ENCODE results near the gene NR2F2. TPM values are rescaled to one million over a fixed set of nuclear protein-coding genes. Genes with fewer than 3 reads are reported as not detected.

Gene NR2F2
- total and polyA plus RNA-seq, 2 donors (not counting 1 experiment from before 2014, with no cell fraction given), result not detected

GRCh38 chr15:96285305-96285704 is 45.2 kb upstream of the NR2F2 start:
- DNase-seq (no peak), ATAC-seq (ENCODE audit: low read depth) (no peak)
- H3K27ac Mint-ChIP-seq, result no peak overlapping the region
- intact Hi-C loops (cut with micrococcal nuclease), result no loop called here
- WGBS (ENCODE audit: insufficient coverage), result 70% methylated on average over 10 of the region's 11 CpGs
- Histone ChIP-seq H2AFZ (ENCODE audit: insufficient read depth, low read depth, low read length, poor library complexity, severe bottlenecking) (no peak overlapping the region), H3K36me3 (replicated peaks in 1 of 2; ENCODE audit: control extremely low read depth in 1 of 2, control insufficient read depth in 1 of 2, extremely low read depth in 1 of 2, insufficient read depth in 2 of 2, low read length in 1 of 2) (no peaks in the 10 kb centered on the region), H3K27ac (ENCODE audit: low read length in 2 of 2) (no peak overlapping the region), H3K9ac (ENCODE audit: low read length) (no peak overlapping the region), H4K20me1 (ENCODE audit: control insufficient read depth, insufficient read depth, low read length, poor library complexity, severe bottlenecking) (no peaks in the 10 kb centered on the region), H3K27me3 (replicated peaks in 1 of 4; ENCODE audit: control extremely low read depth in 1 of 4, control insufficient read depth in 3 of 4, insufficient read depth in 4 of 4, low read length in 3 of 4) (no peaks in the 10 kb centered on the region), H3K4me2 (replicated peaks; ENCODE audit: low read depth, low read length, poor library complexity, severe bottlenecking) (no peak overlapping the region), H3K79me2 (ENCODE audit: control insufficient read depth, insufficient read depth, low read length) (no peaks in the 10 kb centered on the region), H3K4me3 (ENCODE audit: control extremely low read depth in 1 of 5, extremely low read depth in 1 of 5, insufficient read depth in 1 of 5, low read depth in 2 of 5, low read length in 4 of 5) (no peak overlapping the region), H3K4me1 (ENCODE audit: control insufficient read depth in 2 of 2, insufficient read depth in 2 of 2, low read length in 2 of 2) (no peaks in the 10 kb centered on the region), H3K9me3 (ENCODE audit: control extremely low read depth in 1 of 3, control insufficient read depth in 2 of 3, insufficient read depth in 1 of 3, low read length in 2 of 3) (peaks cover 0 to 14% (median 0%) of the 10 kb centered on the region in 3 donors)
- H3K9me3 Mint-ChIP-seq (ENCODE audit: insufficient read depth), result peaks cover 7% of the 10 kb centered on the region
- CTCF ChIA-PET, result no interaction called here
- no peak overlapping the region for H3K4me3 Mint-ChIP-seq
- POLR2A ChIA-PET, result no interaction called here
- H3K27me3 Mint-ChIP-seq, result peaks cover 4% of the 10 kb centered on the region
- no peaks in the 10 kb centered on the region for H3K4me1 Mint-ChIP-seq
- TF ChIP-seq CTCF (IDR thresholded peaks at IDR 0.05) (no peak), EZH2 (IDR thresholded peaks at IDR 0.05; ENCODE audit: borderline replicate concordance, insufficient read depth, low read depth, low read length, poor library complexity, severe bottlenecking) (no peak)

- intact Hi-C loops (cut with micrococcal nuclease), result no loop called here
- Mint-ChIP-seq H3K27ac (no peak overlapping the region), H3K4me3 (no peak overlapping the region), H3K9me3 (ENCODE audit: insufficient read depth) (peaks cover 7% of the 10 kb centered on the region), H3K27me3 (peaks cover 4% of the 10 kb centered on the region), H3K4me1 (no peaks in the 10 kb centered on the region)
- CTCF ChIA-PET, result no interaction called here
- no peak for ATAC-seq (ENCODE audit: low read depth)
- DNase-seq, result no peak
- Histone ChIP-seq H3K27ac (ENCODE audit: low read length in 2 of 2) (no peak overlapping the region), H3K36me3 (replicated peaks in 1 of 2; ENCODE audit: control extremely low read depth in 1 of 2, control insufficient read depth in 1 of 2, extremely low read depth in 1 of 2, insufficient read depth in 2 of 2, low read length in 1 of 2) (no peaks in the 10 kb centered on the region), H3K9me3 (ENCODE audit: control extremely low read depth in 1 of 3, control insufficient read depth in 2 of 3, insufficient read depth in 1 of 3, low read length in 2 of 3) (peaks cover 0 to 14% (median 0%) of the 10 kb centered on the region in 3 donors), H2AFZ (ENCODE audit: insufficient read depth, low read depth, low read length, poor library complexity, severe bottlenecking) (no peak overlapping the region), H3K9ac (ENCODE audit: low read length) (no peak overlapping the region), H3K4me2 (replicated peaks; ENCODE audit: low read depth, low read length, poor library complexity, severe bottlenecking) (no peak overlapping the region), H4K20me1 (ENCODE audit: control insufficient read depth, insufficient read depth, low read length, poor library complexity, severe bottlenecking) (no peaks in the 10 kb centered on the region), H3K27me3 (replicated peaks in 1 of 4; ENCODE audit: control extremely low read depth in 1 of 4, control insufficient read depth in 3 of 4, insufficient read depth in 4 of 4, low read length in 3 of 4) (no peaks in the 10 kb centered on the region), H3K79me2 (ENCODE audit: control insufficient read depth, insufficient read depth, low read length) (no peaks in the 10 kb centered on the region), H3K4me3 (ENCODE audit: control extremely low read depth in 1 of 5, extremely low read depth in 1 of 5, insufficient read depth in 1 of 5, low read depth in 2 of 5, low read length in 4 of 5) (no peak overlapping the region), H3K4me1 (ENCODE audit: control insufficient read depth in 2 of 2, insufficient read depth in 2 of 2, low read length in 2 of 2) (no peaks in the 10 kb centered on the region)
- TF ChIP-seq CTCF (IDR thresholded peaks at IDR 0.05), result no peak
- TF ChIP-seq EZH2 (IDR thresholded peaks at IDR 0.05; ENCODE audit: borderline replicate concordance, insufficient read depth, low read depth, low read length, poor library complexity, severe bottlenecking), result no peak
- 73% methylated on average over 12 of the region's 18 CpGs for WGBS (ENCODE audit: insufficient coverage)
- POLR2A ChIA-PET, result no interaction called here
These were observed 44.7 kb upstream of the NR2F2 start for GRCh38 chr15:96285729-96286254.
